H1 (cell line): Measurements from ENCODE around the gene TERF2IP. TPM values are rescaled to one million over a fixed set of nuclear protein-coding genes. Genes with fewer than 3 reads are reported as not detected.

Experiments used
- CTCF ChIA-PET: fragments of 300-600 bp; sonication (Branson Sonifier 250); formaldehyde crosslinking; loops from one replicate; lab custom pipeline; 2021; ENCODE audit not compliant: partially characterized antibody; lab: Charles Lee
- POLR2A ChIA-PET: fragments of 300-600 bp; sonication (Branson Sonifier 250); formaldehyde crosslinking; loops from one replicate; lab custom pipeline; 2021; ENCODE audit warnings: inconsistent platforms; ENCODE audit not compliant: partially characterized antibody; lab: Charles Lee
- DNase-seq, 2 experiments: peaks; one replicate each; pipeline versions ENCODE4 v3.0.0 to v3.0.0-alpha.2; 2010 to 2022; ENCODE audit warnings: low spot score in 2 of 2, low read depth in 1 of 2, mixed read lengths in 1 of 2
- FAIRE-seq: peaks from 2 replicates; lab custom pipeline; 2011; peaks lifted over from hg19 to GRCh38; lab: Jason Lieb, UNC
- H2AFZ ChIP-seq: 2 replicates; pipeline ENCODE4 v1.8.1; 2012; ENCODE audit warnings: low read length, inconsistent platforms
- H2AK5ac ChIP-seq: 2 replicates; pipeline ENCODE4 v1.6.1; 2013; ENCODE audit warnings: low read depth, low read length
- H2BK120ac ChIP-seq: replicated peaks from 2 replicates; pipeline ENCODE3; 2013; ENCODE audit warnings: low read depth, low read length, inconsistent platforms
- H2BK12ac ChIP-seq: 2 replicates; pipeline ENCODE4 v1.6.1; 2013; ENCODE audit warnings: low read depth, low read length
- H2BK15ac ChIP-seq: 2 replicates; pipeline ENCODE4 v1.6.1; 2013; ENCODE audit warnings: low read length
- H2BK20ac ChIP-seq: 2 replicates; pipeline ENCODE4 v1.6.1; 2013; ENCODE audit warnings: low read length
- H2BK5ac ChIP-seq: 2 replicates; pipeline ENCODE4 v1.6.1; 2013; ENCODE audit warnings: low read depth, low read length
- H3K14ac ChIP-seq: 2 replicates; pipeline ENCODE4 v1.6.1; 2013; ENCODE audit warnings: inconsistent platforms; ENCODE audit not compliant: insufficient read length
- H3K18ac ChIP-seq: 2 replicates; pipeline ENCODE4 v1.6.1; 2013; ENCODE audit warnings: low read length; ENCODE audit errors: extremely low read depth
- H3K23ac ChIP-seq: 2 replicates; pipeline ENCODE4 v1.6.1; 2013; ENCODE audit warnings: inconsistent platforms; ENCODE audit not compliant: insufficient read length
- H3K23me2 ChIP-seq: 2 replicates; pipeline ENCODE4 v1.6.1; 2013; ENCODE audit warnings: low read depth, low read length
- H3K27ac ChIP-seq: 2 replicates; pipeline ENCODE4 v1.6.1; 2011; ENCODE audit warnings: low read depth, low read length, inconsistent platforms
- H3K27me3 ChIP-seq, 4 experiments: replicated peaks in 1 of 4; 1 replicate in 1 of 4; 2 replicates in 3 of 4; pipeline versions ENCODE4 v1.6.1 to v1.8.1; 2011 to 2013; ENCODE audit warnings: low read length in 3 of 4, mild to moderate bottlenecking in 3 of 4, inconsistent platforms in 2 of 4, mixed read lengths in 2 of 4, moderate library complexity in 1 of 4; ENCODE audit not compliant: control insufficient read depth in 3 of 4, insufficient read depth in 3 of 4; ENCODE audit errors: extremely low read depth in 1 of 4
- H3K36me3 ChIP-seq, 4 experiments: 2 replicates each; pipeline versions ENCODE4 v1.6.1 to v1.8.1; 2011 to 2013; ENCODE audit warnings: mild to moderate bottlenecking in 4 of 4, low read length in 3 of 4, moderate library complexity in 2 of 4, control low read depth in 1 of 4, inconsistent platforms in 1 of 4; ENCODE audit not compliant: insufficient read depth in 4 of 4, control insufficient read depth in 2 of 4
- H3K4ac ChIP-seq: replicated peaks from 2 replicates; pipeline ENCODE3; 2013; ENCODE audit warnings: low read length, low read depth, mixed read lengths, inconsistent platforms; ENCODE audit not compliant: insufficient read length
- H3K4me1 ChIP-seq, 4 experiments: replicated peaks in 1 of 4; 1 replicate in 1 of 4; 2 replicates in 3 of 4; pipeline versions ENCODE4 v1.6.1 to v1.8.1; 2011 to 2013; ENCODE audit warnings: low read length in 3 of 4, inconsistent platforms in 2 of 4, mixed read lengths in 1 of 4; ENCODE audit not compliant: insufficient read depth in 4 of 4, control insufficient read depth in 3 of 4
- H3K4me2 ChIP-seq, 2 experiments: 2 replicates each; pipeline versions ENCODE4 v1.6.1 to v1.8.1; 2011 to 2013; ENCODE audit warnings: low read depth in 2 of 2, low read length in 2 of 2, control low read depth in 1 of 2, inconsistent platforms in 1 of 2, mild to moderate bottlenecking in 1 of 2; ENCODE audit not compliant: insufficient read depth in 1 of 2
- H3K4me3 ChIP-seq, 4 experiments: fragments of 200-600, 300-600 bp in 1 of 4; sonication (generic), shearing (Covaris generic), sonication (Bioruptor Twin) in 1 of 4; 2 replicates each; pipeline versions ENCODE4 v1.5.1 to v1.8.1; 2011 to 2016; ENCODE audit warnings: low read length in 4 of 4, low read depth in 3 of 4, control low read depth in 2 of 4, inconsistent platforms in 2 of 4, mild to moderate bottlenecking in 2 of 4, mixed read lengths in 1 of 4, moderate library complexity in 1 of 4; ENCODE audit not compliant: insufficient read depth in 2 of 4; ENCODE audit errors: extremely low read depth in 1 of 4
- H3K56ac ChIP-seq: replicated peaks from 2 replicates; pipeline ENCODE3; 2013; ENCODE audit warnings: low read depth, mild to moderate bottlenecking, mixed read lengths, low read length, inconsistent platforms; ENCODE audit not compliant: insufficient read length
- H3K79me1 ChIP-seq: 2 replicates; pipeline ENCODE4 v1.6.1; 2013; ENCODE audit warnings: low read depth, low read length, control low read depth
- H3K79me2 ChIP-seq, 2 experiments: 2 replicates each; pipeline versions ENCODE4 v1.6.1 to v1.8.1; 2012 to 2013; ENCODE audit warnings: low read length in 2 of 2, mild to moderate bottlenecking in 2 of 2, inconsistent platforms in 1 of 2; ENCODE audit not compliant: insufficient read depth in 2 of 2, control insufficient read depth in 1 of 2
- H3K9ac ChIP-seq, 4 experiments: replicated peaks in 1 of 4; 1 replicate in 1 of 4; 2 replicates in 3 of 4; pipeline versions ENCODE4 v1.6.1 to v1.8.1; 2011 to 2013; ENCODE audit warnings: low read depth in 3 of 4, low read length in 3 of 4, control low read depth in 2 of 4, mild to moderate bottlenecking in 2 of 4, moderate library complexity in 2 of 4, inconsistent platforms in 1 of 4; ENCODE audit errors: extremely low read depth in 1 of 4
- H3K9me3 ChIP-seq, 2 experiments: 2 replicates each; pipeline versions ENCODE4 v1.6.1 to v1.8.1; 2012 to 2013; ENCODE audit warnings: mild to moderate bottlenecking in 2 of 2, moderate library complexity in 2 of 2, control low read depth in 1 of 2, inconsistent platforms in 1 of 2, low read depth in 1 of 2, low read length in 1 of 2, mixed read lengths in 1 of 2; ENCODE audit not compliant: insufficient read depth in 2 of 2
- H4K20me1 ChIP-seq, 2 experiments: replicated peaks in 1 of 2; 2 replicates each; pipeline versions ENCODE3 to v1.8.1; 2011 to 2013; ENCODE audit warnings: inconsistent platforms in 2 of 2, low read length in 2 of 2, mild to moderate bottlenecking in 1 of 2; ENCODE audit not compliant: insufficient read depth in 2 of 2, control insufficient read depth in 1 of 2
- H4K5ac ChIP-seq: 2 replicates; pipeline ENCODE4 v1.6.1; 2013; ENCODE audit warnings: low read length, low read depth, mixed read lengths, inconsistent platforms; ENCODE audit not compliant: insufficient read length
- H4K8ac ChIP-seq: 2 replicates; pipeline ENCODE4 v1.8.0; 2013; ENCODE audit warnings: mild to moderate bottlenecking, moderate library complexity, low read length, inconsistent platforms; ENCODE audit not compliant: insufficient read depth; ENCODE audit errors: extremely low read depth
- H4K91ac ChIP-seq: replicated peaks from 2 replicates; pipeline ENCODE3; 2013; ENCODE audit warnings: low read length, mixed read lengths, inconsistent platforms; ENCODE audit not compliant: insufficient read length
- EGR1 ChIP-seq: IDR thresholded peaks from 2 replicates; pipeline ENCODE4 v1.6.1; 2011; ENCODE audit warnings: low read depth, low read length, borderline replicate concordance
- WGBS, 2 experiments: shearing (Covaris generic) in 1 of 2; methylation state at CpG; one replicate each; pipeline versions ENCODE4 v1.1.6 to v1.1.7; 2013 to 2015; ENCODE audit warnings: low lambda C conversion rate in 2 of 2, mixed read lengths in 2 of 2, inconsistent platforms in 1 of 2, low coverage in 1 of 2, missing lambda C conversion rate in 1 of 2; ENCODE audit not compliant: insufficient replicate concordance in 2 of 2, insufficient coverage in 1 of 2, insufficient read length in 1 of 2; ENCODE audit errors: extremely low coverage in 1 of 2, missing lambda C conversion rate in 1 of 2; 5-methylcytosine and 5-hydroxymethylcytosine counted together
- polyA plus RNA-seq, 7 experiments: library from polyadenylated mRNA; depleted of rRNA in 3 of 7; stranded (reverse) in 5 of 7; unstranded in 2 of 7; fragments of >200 nt in 5 of 7; fragments of 200-250 nt in 2 of 7; gene quantifications; 1 replicate in 5 of 7; 2 replicates in 1 of 7; 4 replicates in 1 of 7; pipeline versions ENCODE4 v1.2.1 to v1.2.3, GENCODE V29; 2011 to 2013; ENCODE audit warnings: missing spikeins in 2 of 7, mixed read lengths in 2 of 7
- total RNA-seq: library from RNA; stranded (reverse); fragmentation: NEBNext Ultra II Directional; extraction: Animal tissue kit (Norgen Biotek cat#: 25700); gene quantifications from 2 replicates; pipeline ENCODE4 v1.2.1, GENCODE V29; 2021

The TERF2IP gene
- total and polyA plus RNA-seq, 2 of the 8 experiments (the other 6 are each of a cell fraction or from before 2014, with no cell fraction given) = 5.5 to 15.1 TPM

- Histone ChIP-seq H3K4me1 (peaks cover 0 to under 1% (median 0%) of the 10 kb centered on the region in 4 experiments; a peak in 1 of 7 replicates), H3K4ac (no peak overlapping the region), H3K27me3 (no peaks in the 10 kb centered on the region), H4K5ac (no peak overlapping the region), H3K18ac (no peak overlapping the region), H3K9ac (no peak overlapping the region), H3K56ac (no peak overlapping the region), H3K23me2 (no peaks in the 10 kb centered on the region), H2AFZ (no peak overlapping the region), H3K14ac (no peak overlapping the region), H4K91ac (no peak overlapping the region), H2BK120ac (no peak overlapping the region), H2BK5ac (no peak overlapping the region), H3K79me2 (no peaks in the 10 kb centered on the region), H3K79me1 (no peaks in the 10 kb centered on the region), H3K9me3 (peaks cover 5 to 11% of the 10 kb centered on the region in 2 experiments; a peak in 3 of 4 replicates), H3K36me3 (peaks cover 14 to 58% (median 36%) of the 10 kb centered on the region in 4 experiments; a peak in 7 of 8 replicates), H2BK12ac (no peak overlapping the region), H3K27ac (no peak overlapping the region), H3K4me2 (no peak overlapping the region), H2BK20ac (no peak overlapping the region), H3K4me3 (no peak overlapping the region), H2AK5ac (no peak overlapping the region), H3K23ac (no peak overlapping the region), H2BK15ac (no peak overlapping the region), H4K8ac (no peak overlapping the region), H4K20me1 (no peaks in the 10 kb centered on the region)
- FAIRE-seq (no peak), DNase-seq (no peak)
- WGBS, 2 experiments = 91% methylated on average over 6 of the region's 6 CpGs; no CpG with 5 or more reads in 1 of the 2 experiments
- POLR2A ChIA-PET = interaction anchor here (1.0 to 2.9 kb wide), 3 partner anchors 9 to 23 kb away, joined by 3 to 9 read pairs (median 4); partner anchors contain the start of gene ADAT1
- CTCF ChIA-PET = interaction anchor here (0.5 to 1.5 kb wide), 6 partner anchors 8 to 103 kb away, joined by 3 to 6 read pairs (median 3); partner anchors contain the start of gene ADAT1
- TF ChIP-seq EGR1 = no peak
- TF ChIP-seq, all 59 proteins: peak for 0
Observed at GRCh38 chr16:75599452-75600277, 47.9 kb upstream of the TERF2IP start.
